RWPE2 (cell line): ENCODE measurements around the gene LCN1.
A peak's percentile ranks its signal among the peaks of the same experiment; 100 is the strongest.
"Not testable (repeated sequence)": the region's sequence is repeated elsewhere in the genome, so short reads cannot be mapped to it uniquely, and the experiment has no call there.

Experiments
- ATAC-seq: fragments of 200-7000 bp; cut with Tn5 transposase; 3 replicates; pipeline ENCODE4 v1.9.1; 2021; ENCODE audit warnings: low read depth
- DNase-seq: peaks from one replicate; pipeline ENCODE4 v3.0.0-alpha.2; 2020; ENCODE audit warnings: low spot score
- H3K27ac ChIP-seq: fragments of 450-650 bp; 2 replicates; pipeline ENCODE4 v1.5.1; 2017; ENCODE audit warnings: mild to moderate bottlenecking; ENCODE audit not compliant: poor library complexity, severe bottlenecking
- H3K27me3 ChIP-seq: fragments of 250-450 bp; sonication (Bioruptor Pico); 2 replicates; pipeline ENCODE4 v1.5.1; 2021; ENCODE audit warnings: mild to moderate bottlenecking, moderate library complexity; ENCODE audit not compliant: insufficient read depth, poor library complexity, severe bottlenecking
- H3K36me3 ChIP-seq: fragments of 250-450 bp; sonication (Bioruptor Pico); 2 replicates; pipeline ENCODE4 v1.5.1; 2020; ENCODE audit warnings: low read depth, mild to moderate bottlenecking, moderate library complexity
- H3K4me1 ChIP-seq: fragments of 250-450 bp; sonication (Bioruptor Pico); 2 replicates; pipeline ENCODE4 v1.5.1; 2021; ENCODE audit warnings: mild to moderate bottlenecking, moderate library complexity; ENCODE audit not compliant: insufficient read depth, poor library complexity, severe bottlenecking
- H3K4me3 ChIP-seq: fragments of 250-450 bp; sonication (Bioruptor Pico); 2 replicates; pipeline ENCODE4 v1.5.1; 2021; ENCODE audit warnings: mild to moderate bottlenecking, moderate library complexity; ENCODE audit not compliant: severe bottlenecking
- H3K9me3 ChIP-seq: fragments of 250-450 bp; sonication (Bioruptor Pico); 2 replicates; pipeline ENCODE4 v1.5.1; 2021; ENCODE audit warnings: mild to moderate bottlenecking, moderate library complexity; ENCODE audit not compliant: severe bottlenecking
- TF ChIP-seq, protein P1 (sequence below): fragments of 450-650 bp; IDR thresholded peaks from one replicate; pipeline ENCODE4 v1.5.1; 2017; ENCODE audit warnings: mild to moderate bottlenecking, moderate library complexity; ENCODE audit not compliant: poor library complexity, severe bottlenecking

LCN1 gene

DNA sequence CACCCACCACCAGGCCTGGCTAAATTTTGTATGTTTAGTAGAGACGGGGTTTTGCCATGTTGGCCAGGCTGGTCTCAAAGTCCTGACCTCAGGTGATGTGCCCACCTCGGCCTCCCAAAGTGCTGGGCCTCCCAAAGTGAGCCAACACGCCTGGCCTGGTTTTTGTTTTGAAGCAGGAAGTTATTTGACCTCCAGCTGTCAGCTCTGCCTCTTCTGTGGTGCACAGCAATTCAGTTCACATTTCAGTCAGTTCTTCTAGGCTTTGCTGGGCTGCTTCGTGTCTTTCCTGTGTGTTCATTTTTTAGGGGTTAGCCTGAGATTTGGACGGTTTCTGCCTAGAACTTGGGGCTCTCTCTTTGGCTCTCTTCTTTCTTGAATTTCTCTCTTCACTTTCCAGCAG, 8.9 kb downstream of the LCN1 start:
- Histone ChIP-seq H3K36me3 (no peaks in the 10 kb centered on the region), H3K4me3 (no peak overlapping the region), H3K27ac (no peak overlapping the region), H3K9me3 (no peaks in the 10 kb centered on the region), H3K4me1 (no peaks in the 10 kb centered on the region), H3K27me3 (peaks cover 24% of the 10 kb centered on the region)
- TF ChIP-seq, protein P1, sequence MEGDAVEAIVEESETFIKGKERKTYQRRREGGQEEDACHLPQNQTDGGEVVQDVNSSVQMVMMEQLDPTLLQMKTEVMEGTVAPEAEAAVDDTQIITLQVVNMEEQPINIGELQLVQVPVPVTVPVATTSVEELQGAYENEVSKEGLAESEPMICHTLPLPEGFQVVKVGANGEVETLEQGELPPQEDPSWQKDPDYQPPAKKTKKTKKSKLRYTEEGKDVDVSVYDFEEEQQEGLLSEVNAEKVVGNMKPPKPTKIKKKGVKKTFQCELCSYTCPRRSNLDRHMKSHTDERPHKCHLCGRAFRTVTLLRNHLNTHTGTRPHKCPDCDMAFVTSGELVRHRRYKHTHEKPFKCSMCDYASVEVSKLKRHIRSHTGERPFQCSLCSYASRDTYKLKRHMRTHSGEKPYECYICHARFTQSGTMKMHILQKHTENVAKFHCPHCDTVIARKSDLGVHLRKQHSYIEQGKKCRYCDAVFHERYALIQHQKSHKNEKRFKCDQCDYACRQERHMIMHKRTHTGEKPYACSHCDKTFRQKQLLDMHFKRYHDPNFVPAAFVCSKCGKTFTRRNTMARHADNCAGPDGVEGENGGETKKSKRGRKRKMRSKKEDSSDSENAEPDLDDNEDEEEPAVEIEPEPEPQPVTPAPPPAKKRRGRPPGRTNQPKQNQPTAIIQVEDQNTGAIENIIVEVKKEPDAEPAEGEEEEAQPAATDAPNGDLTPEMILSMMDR, result no peak
- no peak for DNase-seq
- ATAC-seq, result no peak

- peak; percentile 12 for DNase-seq
- no peak overlapping the region for H3K27ac ChIP-seq
- H3K36me3 ChIP-seq, result no peaks in the 10 kb centered on the region
- H3K4me3 ChIP-seq, result no peak overlapping the region
- no peaks in the 10 kb centered on the region for H3K4me1 ChIP-seq
- TF ChIP-seq, protein P1, result no peak
- H3K9me3 ChIP-seq, result no peaks in the 10 kb centered on the region
- ATAC-seq, result no peak
- peaks cover 27% of the 10 kb centered on the region for H3K27me3 ChIP-seq
Observed at GRCh38 chr9:135531096-135531495, 9.9 kb downstream of the LCN1 start.

- Histone ChIP-seq H3K9me3 (no peaks in the 10 kb centered on the region), H3K4me3 (no peak overlapping the region), H3K36me3 (no peaks in the 10 kb centered on the region), H3K4me1 (no peaks in the 10 kb centered on the region), H3K27ac (no peak overlapping the region), H3K27me3 (peaks cover 27% of the 10 kb centered on the region)
- DNase-seq, result no peak
- ATAC-seq, result no peak
- TF ChIP-seq, protein P1, result no peak
Observed at GRCh38 chr9:135533113-135533512, 11.9 kb downstream of the LCN1 start.

GRCh38 chr9:135533674-135534073, 12.4 kb downstream of the LCN1 start:
- Histone ChIP-seq H3K9me3 (no peaks in the 10 kb centered on the region), H3K27ac (no peak overlapping the region), H3K36me3 (no peaks in the 10 kb centered on the region), H3K27me3 (peaks cover 27% of the 10 kb centered on the region), H3K4me3 (no peak overlapping the region), H3K4me1 (no peaks in the 10 kb centered on the region)
- ATAC-seq, result no peak
- DNase-seq, result no peak
- TF ChIP-seq, protein P1, result no peak

DNA sequence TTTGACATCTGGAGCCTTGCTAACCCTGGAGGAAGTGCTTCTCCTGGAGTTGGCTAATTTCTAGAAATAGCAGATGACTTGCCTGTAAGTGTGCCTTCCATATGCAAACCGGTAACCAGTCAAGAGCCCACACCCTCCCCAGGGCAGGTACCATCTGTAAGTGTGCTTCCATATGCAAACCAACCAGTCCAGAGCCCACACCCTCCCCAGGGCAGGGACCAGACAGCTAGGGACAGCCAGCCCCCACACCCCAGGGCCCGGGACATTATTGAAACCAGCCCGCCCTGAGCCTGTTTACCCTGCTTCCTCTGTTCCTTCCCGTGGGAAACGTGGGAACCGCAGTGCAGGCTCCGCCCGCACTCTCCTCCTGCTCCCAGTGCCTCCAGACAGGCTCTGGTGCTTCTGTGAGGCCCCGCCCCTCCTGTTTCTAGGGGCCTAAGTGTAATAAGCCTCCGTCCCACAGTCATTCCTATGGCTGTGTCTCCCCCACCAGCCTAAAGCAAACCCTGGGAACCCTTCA, 13.0 kb downstream of the LCN1 start:
- not testable (repeated sequence) for H3K27ac ChIP-seq, ATAC-seq, H3K9me3 ChIP-seq, H3K4me1 ChIP-seq, H3K4me3 ChIP-seq, DNase-seq, H3K36me3 ChIP-seq
- peaks cover 27% of the 10 kb centered on the region for H3K27me3 ChIP-seq

GRCh38 chr9:135534826-135535225, 13.6 kb downstream of the LCN1 start:
- peaks cover 27% of the 10 kb centered on the region for H3K27me3 ChIP-seq
- H3K9me3 ChIP-seq, ATAC-seq, H3K36me3 ChIP-seq, DNase-seq, H3K4me3 ChIP-seq, H3K27ac ChIP-seq, H3K4me1 ChIP-seq: not testable (repeated sequence)

- not testable (repeated sequence) for H3K4me1 ChIP-seq, ATAC-seq, H3K36me3 ChIP-seq, H3K4me3 ChIP-seq, H3K27ac ChIP-seq, H3K9me3 ChIP-seq
- H3K27me3 ChIP-seq, result peaks cover 30% of the 10 kb centered on the region
- DNase-seq, result peak; percentile 16
Observed at GRCh38 chr9:135535631-135536030, 14.4 kb downstream of the LCN1 start.
